ENCODE data around the gene PNMT. TPM values are rescaled to one million over a fixed set of nuclear protein-coding genes. Genes with fewer than 3 reads are reported as not detected.

Gene PNMT
- total and polyA plus RNA-seq, 2 of the 13 experiments (the other 11 are each of a cell fraction or from before 2014, with no cell fraction given) = 0.25 TPM; not detected in 1

GRCh38 chr17:39674702-39675389, 6.6 kb downstream of the PNMT start (continued):
- no peak for TF ChIP-seq ZNF33A (CRISPR knock-in tag; IDR thresholded peaks at IDR 0.05; ENCODE audit: borderline replicate concordance)
- TF ChIP-seq ZNF646 (CRISPR knock-in tag; IDR thresholded peaks at IDR 0.05) = no peak
- TF ChIP-seq ATF5 (CRISPR knock-in tag; IDR thresholded peaks at IDR 0.05; ENCODE audit: low read depth) = no peak
- no peak for TF ChIP-seq TOE1 (CRISPR knock-in tag; IDR thresholded peaks at IDR 0.05)
- no peak; the same call in 1 of the 2 replicates for TF ChIP-seq SALL2 (CRISPR knock-in tag; IDR thresholded peaks at IDR 0.05)
- peak; percentile 51; the same call in 1 of the 2 replicates for TF ChIP-seq SAFB2 (CRISPR knock-in tag; IDR thresholded peaks at IDR 0.05; ENCODE audit: borderline replicate concordance, low read depth)
- no peak for TF ChIP-seq BRD4 (CRISPR knock-in tag; IDR thresholded peaks at IDR 0.05)
- no peak for TF ChIP-seq ZNF501 (CRISPR knock-in tag; IDR thresholded peaks at IDR 0.05)
- peak; percentile 87 for TF ChIP-seq GATAD2A (CRISPR knock-in tag; IDR thresholded peaks at IDR 0.05)
- no peak for TF ChIP-seq RBAK (CRISPR knock-in tag; IDR thresholded peaks at IDR 0.05)
- TF ChIP-seq SP5 (CRISPR knock-in tag; IDR thresholded peaks at IDR 0.05; ENCODE audit: borderline replicate concordance, low read depth) = peak; percentile 90
- peak; percentile 42; the same call in 1 of the 2 replicates for TF ChIP-seq THAP9 (CRISPR knock-in tag; IDR thresholded peaks at IDR 0.05; ENCODE audit: borderline replicate concordance)
- TF ChIP-seq YEATS2 (CRISPR knock-in tag; IDR thresholded peaks at IDR 0.05; ENCODE audit: borderline replicate concordance) = peak; percentile 67; the same call in 1 of the 2 replicates
- TF ChIP-seq ZNF580 (CRISPR knock-in tag; IDR thresholded peaks at IDR 0.05; ENCODE audit: borderline replicate concordance, low read depth) = peak; percentile 44; the same call in 1 of the 2 replicates
- no peak for TF ChIP-seq ZC3H4 (CRISPR knock-in tag; IDR thresholded peaks at IDR 0.05; ENCODE audit: borderline replicate concordance)
- peak; percentile 17 for TF ChIP-seq AGO2 (optimal IDR thresholded peaks at IDR 0.05; ENCODE audit: low read depth, low read length)
- TF ChIP-seq ZNF44 (CRISPR knock-in tag; IDR thresholded peaks at IDR 0.05) = 0 out of 2 replicates have a peak, but pooled peaks have one; percentile 38
- TF ChIP-seq LCORL (IDR thresholded peaks at IDR 0.05) = no peak
- TF ChIP-seq LCORL (CRISPR knock-in tag; IDR thresholded peaks at IDR 0.05) = peak; percentile 85
